ENCODE data around the gene LPP. TPM values are rescaled to one million over a fixed set of nuclear protein-coding genes. Genes with fewer than 3 reads are reported as not detected.

Gene LPP
- total and polyA plus RNA-seq, 10 of the 15 experiments (the other 5 are each of a cell fraction or from before 2014, with no cell fraction given): under 0.01 to 0.62 (median 0.03) TPM

GRCh38 chr3:188147782-188148181 is 6.2 kb upstream of the LPP start (continued):
- TF ChIP-seq, protein P1, sequence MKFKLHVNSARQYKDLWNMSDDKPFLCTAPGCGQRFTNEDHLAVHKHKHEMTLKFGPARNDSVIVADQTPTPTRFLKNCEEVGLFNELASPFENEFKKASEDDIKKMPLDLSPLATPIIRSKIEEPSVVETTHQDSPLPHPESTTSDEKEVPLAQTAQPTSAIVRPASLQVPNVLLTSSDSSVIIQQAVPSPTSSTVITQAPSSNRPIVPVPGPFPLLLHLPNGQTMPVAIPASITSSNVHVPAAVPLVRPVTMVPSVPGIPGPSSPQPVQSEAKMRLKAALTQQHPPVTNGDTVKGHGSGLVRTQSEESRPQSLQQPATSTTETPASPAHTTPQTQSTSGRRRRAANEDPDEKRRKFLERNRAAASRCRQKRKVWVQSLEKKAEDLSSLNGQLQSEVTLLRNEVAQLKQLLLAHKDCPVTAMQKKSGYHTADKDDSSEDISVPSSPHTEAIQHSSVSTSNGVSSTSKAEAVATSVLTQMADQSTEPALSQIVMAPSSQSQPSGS (IDR thresholded peaks at IDR 0.05; ENCODE audit: low read length): no peak

DNA sequence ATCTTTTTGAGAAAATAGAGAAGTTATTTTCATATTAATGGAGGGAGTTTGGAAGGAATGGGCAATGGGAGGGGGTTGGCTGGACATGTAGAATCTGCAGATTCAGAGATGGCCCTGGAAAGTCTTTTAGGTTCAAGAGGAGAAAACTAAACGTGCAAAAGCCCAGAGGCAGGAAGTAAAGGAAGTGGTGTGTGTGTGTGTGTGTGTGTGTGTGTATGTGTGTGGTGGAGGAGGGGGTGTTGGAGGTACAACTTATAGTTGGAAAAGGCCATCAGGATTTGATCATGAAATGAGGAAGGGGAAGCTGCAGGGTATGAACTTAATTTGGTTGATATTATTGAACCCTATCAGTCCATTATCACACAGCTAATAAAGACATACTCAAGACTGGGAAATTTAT is 5.6 kb upstream of the LPP start:
- no peak overlapping the region for H3K9ac ChIP-seq (ENCODE audit: control insufficient read depth, insufficient read depth, low read length)
- H3K9me3 ChIP-seq (replicated peaks; ENCODE audit: control insufficient read depth, insufficient read depth, low read length): no peaks in the 10 kb centered on the region; the same call in 2 of the 3 replicates
- H3K79me2 ChIP-seq (ENCODE audit: control insufficient read depth, insufficient read depth, low read length): no peaks in the 10 kb centered on the region
- in situ Hi-C loops (cut with MboI) (no loop called here), intact Hi-C loops (cut with micrococcal nuclease; ENCODE audit: unreplicated experiment) (no loop called here)
- no peak overlapping the region for H3K27ac ChIP-seq (ENCODE audit: control insufficient read depth, insufficient read depth)
- no peaks in the 10 kb centered on the region for H3K4me1 ChIP-seq (ENCODE audit: control insufficient read depth, insufficient read depth, low read length)
- ChIA-PET RAD21 (ENCODE audit: unreplicated experiment) (no interaction called here), POLR2A (no interaction called here), SMC1A (ENCODE audit: uncharacterized antibody, unreplicated experiment) (no interaction called here), CTCF (no interaction called here)
- peaks cover 2 to 6% of the 10 kb centered on the region in 2 experiments; a peak in 3 of 4 replicates for H3K27me3 ChIP-seq (replicated peaks in 1 of 2; ENCODE audit: control insufficient read depth in 2 of 2, insufficient read depth in 2 of 2, low read length in 1 of 2)
- no peak for FAIRE-seq
- no peak overlapping the region for H3K4me3 ChIP-seq
- no peak overlapping the region for H2AFZ ChIP-seq (ENCODE audit: control insufficient read depth, low read depth, low read length)
- H3K4me2 ChIP-seq (ENCODE audit: control insufficient read depth, insufficient read depth): no peak overlapping the region
- H4K20me1 ChIP-seq (ENCODE audit: control insufficient read depth, insufficient read depth): no peaks in the 10 kb centered on the region; the same call in 1 of the 2 replicates
- H3K36me3 ChIP-seq (ENCODE audit: control insufficient read depth in 2 of 2, insufficient read depth in 2 of 2, low read length in 1 of 2): no peaks in the 10 kb centered on the region
- no peak for DNase-seq (ENCODE audit: low read depth, low spot score)
- 10% methylated on average over 1 of the region's 1 CpG for WGBS (ENCODE audit: insufficient coverage, insufficient replicate concordance, low lambda C conversion rate, missing lambda C conversion rate)
- BruUV-seq (replicated peaks): no TSS peak
- no peak for ATAC-seq
- no peak for TF ChIP-seq JUND (IDR thresholded peaks at IDR 0.05; ENCODE audit: low read depth, low read length)
- TF ChIP-seq, protein P2, sequence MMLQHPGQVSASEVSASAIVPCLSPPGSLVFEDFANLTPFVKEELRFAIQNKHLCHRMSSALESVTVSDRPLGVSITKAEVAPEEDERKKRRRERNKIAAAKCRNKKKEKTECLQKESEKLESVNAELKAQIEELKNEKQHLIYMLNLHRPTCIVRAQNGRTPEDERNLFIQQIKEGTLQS (IDR thresholded peaks at IDR 0.05; ENCODE audit: borderline replicate concordance, extremely low read depth, low read depth, low read length): no peak
- TF ChIP-seq ZBED1 (IDR thresholded peaks at IDR 0.05; ENCODE audit: borderline replicate concordance): no peak

Measured in GM12878 (cell line).